HG02870 (cell line): ENCODE results near the gene ROBO2.

Experiments used
- ATAC-seq: cut with Tn5 transposase; IDR thresholded peaks from one replicate; pipeline ENCODE4 v1.9.1; 2021; ENCODE audit warnings: mild to moderate bottlenecking, moderate library complexity; ENCODE audit not compliant: unreplicated experiment

Gene ROBO2

DNA sequence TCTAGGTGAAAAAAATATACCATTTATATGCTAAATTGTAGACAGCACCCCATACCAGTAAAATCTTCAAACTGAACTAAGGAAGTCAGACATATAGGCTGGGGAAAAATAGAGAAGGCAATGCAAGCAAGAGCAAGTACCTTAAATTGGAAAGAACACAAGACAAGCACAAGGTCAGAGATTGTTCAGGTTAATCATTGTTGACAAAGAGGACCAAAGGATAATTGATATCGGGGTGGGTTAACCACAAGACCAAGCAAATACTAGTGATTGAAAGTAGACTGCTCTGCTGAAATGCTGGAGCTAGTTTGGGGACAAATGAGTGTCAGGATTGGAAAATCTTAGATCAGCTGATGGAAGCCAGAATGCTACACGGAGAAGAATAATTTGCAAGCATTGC is 499.8 kb downstream of the ROBO2 start:
- ATAC-seq: no peak

DNA sequence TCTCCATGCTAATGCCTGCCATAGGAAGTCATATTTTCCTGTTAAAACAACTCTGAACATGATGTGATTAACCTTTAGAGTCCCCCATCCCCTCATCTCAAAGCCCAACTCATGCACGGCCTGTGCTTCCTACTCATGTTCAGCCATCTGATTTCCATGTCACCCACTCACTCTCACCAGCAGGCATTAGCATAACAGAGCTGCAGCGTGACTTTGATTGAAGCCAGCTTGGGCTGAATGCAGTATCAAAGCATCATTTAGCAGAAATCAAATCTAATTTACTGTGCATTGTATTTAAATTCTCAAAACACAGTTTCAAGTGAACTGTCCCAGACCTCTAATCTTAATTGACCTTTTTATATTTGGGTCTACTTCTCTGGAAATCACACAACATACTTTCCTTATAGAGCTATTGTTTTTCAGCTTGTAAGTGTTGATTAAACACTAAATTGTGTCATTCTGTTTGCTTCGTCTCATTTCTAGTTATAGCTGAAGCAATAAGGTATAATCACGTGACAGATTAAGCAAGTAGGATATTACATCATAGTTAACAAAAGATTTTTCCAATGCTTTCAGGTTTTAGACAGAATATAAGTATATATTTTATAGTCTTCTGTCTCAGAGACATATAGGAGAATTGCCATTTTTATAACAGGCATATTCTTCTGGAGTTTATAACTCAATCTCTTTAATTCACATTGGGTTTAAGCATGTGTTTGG is 501.5 kb downstream of the ROBO2 start:
- no peak for ATAC-seq

DNA sequence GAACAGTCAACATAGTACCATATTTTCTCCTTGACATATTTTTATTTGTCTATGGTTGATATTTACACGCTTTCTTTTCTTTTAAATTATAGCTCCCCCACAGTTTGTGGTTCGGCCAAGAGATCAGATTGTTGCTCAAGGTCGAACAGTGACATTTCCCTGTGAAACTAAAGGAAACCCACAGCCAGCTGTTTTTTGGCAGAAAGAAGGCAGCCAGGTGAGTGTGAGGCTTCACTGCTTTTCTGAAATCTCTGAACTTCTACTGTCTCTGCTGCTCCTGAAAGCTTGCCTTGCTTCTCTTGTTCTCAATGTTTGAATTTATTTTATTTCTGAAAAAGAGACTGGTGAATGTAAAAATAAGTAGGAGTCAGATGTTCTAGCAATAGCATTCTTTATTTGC is 506.3 kb downstream of the ROBO2 start:
- ATAC-seq: no peak

DNA sequence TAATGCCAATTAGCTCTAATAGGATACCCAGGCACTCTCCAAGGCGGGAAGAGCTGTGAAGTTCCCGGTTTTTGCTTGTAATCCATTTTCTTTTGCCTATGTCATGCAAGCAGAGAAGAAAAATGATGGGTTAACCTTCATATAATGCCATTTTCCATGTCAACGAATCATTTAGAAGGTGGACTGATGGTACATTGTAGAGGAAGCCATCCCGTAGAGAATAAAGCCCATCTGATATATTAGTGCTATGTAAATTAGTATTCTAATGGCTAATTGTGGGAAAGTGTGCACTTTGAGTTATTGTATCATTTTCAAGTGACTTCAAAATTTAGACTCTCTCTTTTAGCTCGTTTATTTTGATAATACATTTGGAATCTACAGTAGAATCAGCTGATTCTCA is 509.1 kb downstream of the ROBO2 start:
- ATAC-seq: no peak

DNA sequence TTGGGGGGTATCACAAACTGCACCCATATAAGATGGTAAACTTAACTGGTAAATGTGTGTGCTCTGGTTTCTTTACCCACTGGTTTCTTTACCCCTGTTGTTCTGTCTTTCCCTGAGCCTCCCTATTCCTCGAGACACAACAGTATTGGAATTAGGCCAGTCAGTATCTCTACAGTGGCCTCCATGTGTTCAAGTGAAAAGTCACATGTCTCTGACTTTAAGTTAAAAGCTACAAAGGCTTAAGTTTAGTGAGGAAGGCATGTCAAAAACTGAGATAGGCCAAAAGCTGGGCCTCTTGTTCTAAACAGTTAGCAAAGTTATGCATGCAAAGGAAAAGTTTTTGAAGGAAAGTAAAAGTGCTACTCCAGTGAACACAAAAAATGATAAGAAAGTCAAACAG is 513.3 kb downstream of the ROBO2 start:
- no peak for ATAC-seq

DNA sequence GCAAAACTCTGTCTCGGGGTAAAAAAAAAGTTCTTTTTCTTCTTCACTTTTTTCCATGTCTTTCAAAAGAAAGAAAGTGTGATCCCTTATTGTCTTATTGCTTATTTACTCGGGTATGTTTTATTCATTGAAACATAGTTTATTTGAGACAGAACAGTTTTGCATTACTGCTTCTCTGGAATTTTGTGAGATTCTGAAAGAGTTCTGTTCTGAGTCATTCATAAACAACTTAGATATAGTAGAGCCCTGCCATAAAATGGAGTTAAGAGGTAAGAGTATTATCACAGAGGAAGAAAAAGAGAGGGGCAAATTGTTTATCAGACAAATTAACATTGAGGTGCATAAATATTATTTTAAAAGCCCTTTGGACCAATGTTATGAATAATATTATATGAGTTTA is 522.2 kb downstream of the ROBO2 start:
- no peak for ATAC-seq

DNA sequence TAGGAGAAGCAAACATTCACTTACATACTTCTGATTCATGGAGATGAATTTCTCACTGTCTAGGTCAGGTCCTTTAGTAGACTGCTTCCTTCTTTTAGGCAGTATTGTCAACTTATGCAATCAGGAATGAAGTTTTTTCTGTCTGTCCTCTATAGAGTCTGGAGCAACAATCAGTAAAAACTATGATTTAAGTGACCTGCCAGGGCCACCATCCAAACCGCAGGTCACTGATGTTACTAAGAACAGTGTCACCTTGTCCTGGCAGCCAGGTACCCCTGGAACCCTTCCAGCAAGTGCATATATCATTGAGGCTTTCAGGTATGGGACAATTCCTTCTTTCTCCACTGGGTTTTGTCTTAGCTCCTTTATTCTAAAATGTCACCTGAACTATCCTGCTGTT is 523.1 kb downstream of the ROBO2 start:
- no peak for ATAC-seq

DNA sequence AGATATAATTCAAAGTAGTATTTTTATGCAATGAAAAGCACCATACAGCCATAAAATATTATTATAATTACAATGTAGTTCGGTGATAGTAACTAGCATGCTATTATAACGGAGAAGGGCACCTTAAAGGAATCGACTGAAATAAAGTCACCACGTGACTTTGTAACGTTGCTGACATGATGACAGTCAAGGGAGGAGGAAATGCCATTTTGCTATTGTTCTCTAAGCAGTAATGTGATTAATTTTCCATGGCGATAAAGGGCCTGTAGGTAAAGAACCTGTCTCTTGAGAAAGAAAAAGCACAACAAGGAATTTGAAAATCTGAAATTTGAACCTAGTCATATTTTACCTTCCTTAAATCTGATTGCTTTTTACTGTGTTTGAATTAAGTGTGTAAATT is 526.2 kb downstream of the ROBO2 start:
- no peak for ATAC-seq

DNA sequence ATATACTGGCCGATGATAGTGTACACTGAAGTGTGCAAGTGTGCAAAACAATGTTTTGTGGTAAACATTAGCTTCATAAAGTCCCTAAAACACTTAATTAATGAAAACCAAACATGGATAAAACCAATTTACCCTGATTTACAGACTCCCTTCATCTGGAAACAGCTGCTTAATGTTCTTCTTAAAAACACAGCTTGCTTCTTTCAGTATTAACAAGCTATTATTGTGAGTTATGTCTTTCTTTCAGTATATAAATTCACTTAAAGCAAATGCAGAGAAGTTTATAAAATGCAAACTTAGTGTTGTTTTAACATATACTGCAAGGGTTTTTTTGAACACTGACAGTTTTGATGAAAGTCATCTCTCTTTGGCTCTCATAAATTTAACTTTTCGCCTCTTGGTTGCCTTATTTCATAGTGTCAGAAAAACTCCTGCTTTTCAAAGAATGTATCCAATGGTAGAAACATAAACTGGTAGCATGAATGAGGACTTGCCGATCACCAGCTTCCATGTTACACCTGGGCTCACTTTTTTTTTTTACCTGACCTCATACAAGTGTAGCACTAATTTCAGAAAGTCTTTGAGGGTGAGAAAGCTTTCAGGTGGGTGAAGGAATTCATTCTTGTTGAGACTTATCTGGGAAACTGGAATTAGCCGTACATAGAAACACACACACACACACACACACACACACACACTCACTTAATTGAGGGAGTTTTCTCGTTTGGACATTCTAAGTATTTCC is 532.2 kb downstream of the ROBO2 start:
- ATAC-seq: no peak

DNA sequence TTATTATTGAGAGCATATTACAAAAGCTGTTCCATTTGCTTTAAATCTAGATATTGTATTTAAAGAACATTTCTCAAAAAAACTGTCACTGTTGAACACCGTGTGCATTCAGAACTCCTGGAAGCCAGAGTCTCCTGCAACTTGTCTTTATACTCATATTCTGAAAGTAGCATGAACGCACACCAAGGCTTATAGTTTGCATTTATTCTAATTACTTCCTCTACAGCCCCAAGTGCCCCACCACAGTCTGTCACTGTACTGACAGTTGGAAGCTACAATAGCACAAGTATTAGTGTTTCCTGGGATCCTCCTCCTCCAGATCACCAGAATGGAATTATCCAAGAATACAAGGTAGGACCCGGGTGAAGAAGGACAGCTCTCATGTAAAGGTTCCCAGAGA is 537.4 kb downstream of the ROBO2 start:
- no peak for ATAC-seq

DNA sequence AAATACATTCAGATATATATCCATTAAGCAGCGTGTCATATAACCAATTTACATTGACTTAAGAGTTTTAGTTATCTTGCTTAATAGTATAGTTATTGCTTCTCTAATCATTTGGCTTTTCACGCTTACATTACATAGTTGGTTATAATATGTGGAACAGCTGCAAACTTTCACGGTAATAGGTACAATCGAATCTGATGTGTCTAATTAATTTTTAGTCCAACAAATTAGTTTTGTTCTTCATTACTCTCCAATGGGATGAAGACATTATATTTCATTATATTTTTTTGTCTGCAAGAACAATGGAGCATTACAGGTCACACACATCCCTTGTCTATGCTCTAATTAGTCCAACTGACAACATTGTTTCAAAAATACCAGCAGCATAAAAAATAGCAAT is 546.3 kb downstream of the ROBO2 start:
- ATAC-seq: no peak

DNA sequence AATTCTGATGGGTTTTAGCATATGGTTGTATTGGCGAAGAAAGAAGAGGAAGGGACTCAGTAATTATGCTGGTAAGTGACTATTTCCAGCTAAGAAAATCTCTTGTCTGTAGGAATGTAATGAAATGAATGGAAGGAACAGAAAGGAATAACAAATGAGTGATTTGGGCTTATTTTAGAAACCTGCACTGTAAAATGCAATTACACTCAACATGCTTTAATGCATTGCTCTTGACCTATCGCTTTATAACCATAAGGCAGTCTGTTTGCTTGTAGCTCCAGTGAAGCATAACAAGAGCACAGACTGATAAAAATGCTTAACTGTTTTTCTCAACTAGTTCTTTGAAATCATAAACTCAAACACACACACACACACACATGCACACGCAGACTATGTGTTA is 549.0 kb downstream of the ROBO2 start:
- ATAC-seq: no peak

DNA sequence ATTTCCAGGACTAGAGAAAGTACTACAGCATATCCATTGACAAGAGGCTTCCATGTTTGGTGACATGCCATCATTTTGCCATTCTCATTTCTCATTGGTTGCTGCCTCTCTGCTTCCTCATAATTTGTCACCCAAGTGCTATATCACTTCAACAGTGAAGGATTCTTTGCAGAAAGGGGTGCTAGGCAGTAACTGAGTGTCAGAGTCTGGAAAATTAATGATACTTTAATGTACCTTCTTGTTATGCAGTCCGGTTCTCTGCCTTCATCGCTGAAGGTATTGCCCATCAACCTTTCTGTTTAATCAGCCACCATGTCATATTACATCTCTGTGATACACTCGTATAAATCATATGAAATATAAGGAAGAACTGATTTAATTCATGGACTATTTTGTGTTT is 550.3 kb downstream of the ROBO2 start:
- no peak for ATAC-seq

DNA sequence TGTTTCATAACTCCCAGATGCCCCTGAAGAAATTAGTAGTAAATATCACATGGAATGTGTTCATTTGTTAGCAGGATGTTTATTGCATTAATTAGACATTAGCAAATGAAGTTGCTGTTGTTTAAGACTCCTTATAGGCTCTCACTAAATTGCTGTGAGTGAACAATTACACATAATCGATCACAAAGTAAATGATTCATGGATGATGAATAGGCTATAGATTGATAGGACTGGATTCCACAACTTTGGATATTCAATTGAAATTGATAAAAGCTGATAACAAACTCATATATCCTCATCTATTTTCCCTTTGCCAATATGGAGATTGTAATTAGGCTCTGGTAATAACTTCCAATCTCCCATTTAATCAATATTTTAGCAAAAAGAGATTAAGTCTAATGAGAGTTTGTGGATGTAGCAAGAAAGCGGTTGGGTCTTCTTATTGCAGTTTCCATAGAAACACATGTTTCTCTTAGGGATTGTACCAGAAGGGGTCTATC is 555.5 kb downstream of the ROBO2 start:
- no peak for ATAC-seq

DNA sequence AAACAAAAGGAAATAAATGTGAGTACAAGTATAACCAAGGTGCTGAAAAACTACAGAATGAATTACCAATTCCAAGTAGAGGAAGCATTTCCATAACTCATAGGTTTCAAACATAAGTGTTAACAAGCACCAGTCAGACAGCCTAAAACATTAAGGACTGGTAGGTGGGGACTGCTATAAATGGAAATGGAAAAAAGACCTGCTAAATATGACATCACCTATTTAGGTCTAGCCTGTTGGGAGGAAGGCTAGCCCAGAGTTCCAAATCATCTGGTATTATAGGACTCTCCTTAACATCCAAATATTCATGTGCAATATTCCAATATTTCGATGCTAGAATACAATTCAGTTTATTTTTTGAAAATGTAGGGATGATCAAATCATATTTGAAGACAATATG is 560.0 kb downstream of the ROBO2 start:
- no peak for ATAC-seq

DNA sequence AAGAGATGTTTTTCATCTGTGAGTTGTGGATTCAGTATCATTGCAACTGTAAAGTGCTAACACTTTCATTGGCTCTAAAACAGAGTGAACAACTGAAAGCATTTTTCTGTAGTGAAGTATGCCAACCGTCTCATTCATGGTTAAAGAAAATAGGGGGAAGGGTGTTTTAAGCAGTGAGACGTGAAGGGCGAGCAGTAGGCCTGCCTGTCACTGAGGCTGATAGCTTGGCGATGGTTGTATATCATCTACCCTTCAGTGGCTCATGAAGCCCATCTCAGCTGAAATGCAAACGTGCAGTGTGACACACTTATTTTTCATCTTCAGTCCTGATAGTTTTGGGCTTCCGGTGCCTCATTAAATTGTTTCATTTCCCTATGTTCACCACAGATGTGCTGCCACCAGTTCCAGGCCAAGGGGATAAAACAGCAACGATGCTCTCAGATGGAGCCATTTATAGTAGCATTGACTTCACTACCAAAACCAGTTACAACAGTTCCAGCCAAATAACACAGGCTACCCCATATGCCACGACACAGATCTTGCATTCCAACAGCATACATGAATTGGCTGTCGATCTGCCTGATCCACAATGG is 562.0 kb downstream of the ROBO2 start:
- ATAC-seq: no peak

DNA sequence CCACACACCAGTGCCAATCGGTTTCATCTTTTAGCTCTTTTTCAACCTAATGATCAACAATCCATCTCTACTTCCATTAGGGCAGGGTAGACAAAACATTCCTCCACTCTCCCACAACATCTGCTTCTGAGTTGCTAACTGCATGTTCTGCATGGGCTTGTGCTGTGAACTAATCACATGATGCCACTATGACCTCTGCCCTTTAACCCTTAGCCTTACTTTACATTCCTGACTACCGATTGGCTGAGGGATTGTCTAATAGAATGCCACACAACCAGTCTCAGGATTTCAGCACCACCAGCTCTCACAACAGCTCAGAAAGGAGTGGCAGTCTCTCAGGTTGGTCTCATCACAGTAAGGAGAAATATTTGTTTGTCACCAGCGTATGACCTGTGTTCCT is 562.8 kb downstream of the ROBO2 start:
- no peak for ATAC-seq

DNA sequence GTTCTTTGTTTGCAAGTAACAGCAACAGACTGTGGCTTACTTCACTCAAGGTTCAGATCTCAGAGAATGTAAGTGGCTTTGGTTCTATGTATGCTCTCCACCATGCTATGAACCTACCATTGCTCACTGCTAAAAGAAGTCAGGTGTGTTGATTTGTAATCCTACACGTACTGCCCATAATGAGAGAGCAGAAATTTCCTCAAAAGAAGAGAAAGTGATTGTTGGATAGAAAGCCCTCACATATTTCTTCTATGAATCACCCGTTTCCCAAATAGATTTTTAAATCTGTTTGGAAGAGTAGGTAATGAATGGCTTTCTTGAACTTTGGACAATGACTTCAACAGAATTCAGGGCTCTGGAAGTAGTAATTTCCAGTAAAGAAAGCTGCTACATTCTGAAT is 565.4 kb downstream of the ROBO2 start:
- ATAC-seq: no peak

DNA sequence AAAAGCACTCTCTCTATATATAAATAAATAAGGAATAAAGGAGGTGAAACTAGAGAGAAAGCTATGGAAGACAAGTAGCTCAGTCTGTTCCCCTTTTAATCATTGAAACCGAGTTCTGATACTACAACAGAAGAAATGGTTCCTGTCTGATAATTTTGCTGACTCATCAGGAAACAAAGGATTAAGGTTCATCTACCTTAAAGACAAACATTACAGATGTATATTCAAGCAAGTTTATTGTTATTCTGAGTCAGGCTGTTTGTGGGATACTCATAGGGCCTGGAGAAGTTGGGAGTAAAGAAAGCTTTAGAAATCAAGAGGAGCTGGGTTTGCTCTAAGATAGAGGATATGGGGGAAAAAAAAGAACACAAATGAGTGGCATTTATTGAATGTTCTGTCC is 566.0 kb downstream of the ROBO2 start:
- ATAC-seq: no peak

DNA sequence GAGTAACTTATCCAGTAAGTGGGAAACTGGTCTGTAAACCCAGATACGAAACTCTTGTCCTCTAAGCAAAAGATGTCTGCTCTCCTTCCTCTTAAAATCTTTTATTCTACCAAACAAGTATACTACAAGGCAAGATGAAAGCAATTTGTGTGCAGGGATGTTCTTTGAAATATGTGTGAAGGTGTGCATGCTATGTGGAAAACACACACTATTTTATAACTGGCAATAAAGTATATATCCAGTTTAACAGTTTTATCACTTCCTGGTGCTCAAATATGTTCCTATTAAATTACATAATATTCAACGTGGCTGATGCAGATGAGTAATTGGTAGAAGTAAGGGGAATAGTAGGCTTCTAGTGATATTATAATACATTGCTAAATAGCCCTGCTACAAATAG is 566.5 kb downstream of the ROBO2 start:
- no peak for ATAC-seq

DNA sequence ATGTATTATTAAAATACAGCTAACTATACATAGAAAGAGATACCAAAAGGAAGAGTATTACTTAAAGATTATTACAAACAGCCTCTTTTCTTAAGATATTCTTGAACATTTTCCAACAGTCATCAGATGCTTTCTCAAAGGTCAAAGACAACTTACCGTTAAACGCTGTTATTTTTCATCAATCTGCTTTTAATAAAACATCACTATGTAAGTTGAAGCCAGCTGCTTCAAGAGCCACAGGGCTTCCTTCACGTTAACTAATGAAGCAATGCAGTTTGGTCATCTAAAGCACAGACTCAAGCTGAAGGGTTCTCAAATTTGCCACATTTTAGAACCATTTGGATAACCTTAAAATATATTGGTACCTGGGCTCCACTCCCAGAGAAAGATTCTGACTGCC is 578.8 kb downstream of the ROBO2 start:
- no peak for ATAC-seq

DNA sequence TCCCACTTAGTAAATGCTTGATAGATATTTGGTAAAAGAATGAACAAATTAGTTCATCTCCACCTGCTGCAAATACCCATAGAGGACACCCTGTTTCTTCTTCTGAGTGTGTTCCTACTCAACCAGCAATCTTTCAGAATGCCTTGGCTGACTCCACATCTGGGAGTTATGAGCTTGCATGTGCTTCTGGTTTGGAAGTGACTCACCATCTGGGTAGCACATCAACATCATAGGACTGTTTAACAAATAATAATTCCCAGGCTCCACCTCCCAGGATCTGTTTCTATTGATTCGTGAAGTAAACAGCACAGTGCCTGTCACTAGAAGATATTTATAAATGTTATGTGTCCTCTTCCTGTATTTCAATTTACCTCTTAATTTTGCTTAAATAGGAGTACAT is 580.1 kb downstream of the ROBO2 start:
- no peak for ATAC-seq
